T-helper 1 cell treated with Interleukin-12 subunit alpha and Interleukin-12 subunit beta and Interleukin-4 antibody, amounts not matched to agents 30 ng/mL and 1 ng/mL, for 36 hours (primary cell): ENCODE measurements around the gene LCP2. TPM values are rescaled to one million over a fixed set of nuclear protein-coding genes. Genes with fewer than 3 reads are reported as not detected.

Source experiments
- intact Hi-C: fragments of 100-400 bp; cut with micrococcal nuclease; formaldehyde crosslinking; loops from one replicate; pipeline ENCODE4 v1.15.1; 2024
- total RNA-seq: library from RNA; stranded (reverse); gene quantifications from 2 replicates; pipeline ENCODE4 v1.2.3, GENCODE V29; 2022

The LCP2 gene
- total RNA-seq, 1 donor from 2014 or later = 467 TPM

- intact Hi-C loops = loop anchor here (1.0 to 10.0 kb wide), 12 partner anchors 8 to 1896 kb away; partner anchors contain the start of genes DOCK2, LCP2, NPM1 and SPDL1
Observed at GRCh38 chr5:170278611-170279458, 18.7 kb downstream of the LCP2 start.

- intact Hi-C loops = loop anchor here (1.0 to 10.0 kb wide), 11 partner anchors 10 to 1897 kb away; partner anchors contain the start of genes DOCK2, LCP2, NPM1 and SPDL1
Observed at GRCh38 chr5:170277867-170278281, 19.7 kb downstream of the LCP2 start.

- intact Hi-C loops = loop anchor here (5.0 to 10.0 kb wide), 6 partner anchors 116 to 1899 kb away; partner anchors contain the start of genes DOCK2, NPM1 and SPDL1
Observed at GRCh38 chr5:170276140-170276539, 21.4 kb downstream of the LCP2 start.

DNA sequence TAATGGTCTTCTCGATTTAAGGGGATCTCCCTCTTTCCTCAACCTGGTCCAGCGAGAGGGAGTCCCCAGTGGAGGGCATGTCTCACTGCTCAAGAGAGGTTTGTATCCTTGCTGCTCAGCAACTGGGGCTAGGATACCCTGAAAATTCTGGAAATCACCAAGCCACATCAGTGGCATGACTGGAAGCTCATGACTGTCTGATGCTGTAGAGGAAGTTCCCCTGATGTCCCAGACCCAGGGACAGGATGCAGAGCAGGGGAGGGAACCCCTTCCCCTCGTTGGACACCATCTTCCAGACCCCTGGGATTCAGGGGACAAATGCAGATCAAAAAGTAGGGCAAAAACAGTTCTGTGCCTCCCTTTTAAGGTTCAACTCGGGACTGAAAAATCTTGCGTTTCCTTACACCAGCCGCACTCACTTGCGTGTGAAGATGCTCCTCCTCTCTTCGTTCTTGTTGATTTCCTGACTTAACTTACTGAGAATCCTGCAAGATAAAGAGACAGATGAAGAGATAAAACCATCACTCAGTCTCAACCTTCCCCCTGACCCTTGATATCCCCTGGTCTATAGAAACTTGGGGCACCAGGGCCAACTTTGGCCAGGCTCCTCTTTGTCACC lies 22.1 kb downstream of the LCP2 start:
- intact Hi-C loops = loop anchor here (2.0 to 10.0 kb wide), 7 partner anchors 117 to 1899 kb away; partner anchors contain the start of genes DOCK2, NPM1 and SPDL1

- intact Hi-C loops = loop anchor here (1.0 to 10.0 kb wide), 7 partner anchors 12 to 1901 kb away; partner anchors contain the start of genes LCP2 and SPDL1
Observed at GRCh38 chr5:170273968-170274710, 23.4 kb downstream of the LCP2 start.

- intact Hi-C loops = loop anchor here (10.0 kb wide), 2 partner anchors 686 to 1904 kb away; partner anchors contain the start of gene SPDL1
Observed at GRCh38 chr5:170270293-170271069, 27.1 kb downstream of the LCP2 start.

GRCh38 chr5:170269579-170269978 lies 28.0 kb downstream of the LCP2 start:
- intact Hi-C loops = no loop called here

DNA sequence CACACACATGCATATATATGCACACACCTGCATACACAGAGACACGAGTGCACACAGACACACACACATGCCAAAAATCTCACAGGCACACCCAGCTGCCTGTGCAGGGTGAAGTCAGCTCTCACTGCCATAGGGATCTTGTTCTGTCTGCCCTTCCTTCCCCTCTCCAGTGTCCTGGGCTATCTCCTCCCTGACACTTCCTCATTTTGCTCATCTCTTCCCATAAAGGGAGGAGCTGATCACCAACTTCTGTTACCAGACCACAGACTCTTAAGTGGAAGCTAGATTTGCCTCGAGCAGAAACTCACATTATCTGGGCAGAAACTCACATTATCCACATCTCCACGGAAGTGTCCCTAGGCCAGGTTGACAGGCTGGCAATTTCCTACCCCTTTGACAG lies 28.7 kb downstream of the LCP2 start:
- intact Hi-C loops = loop anchor here (1.0 kb wide), 3 partner anchors 9 to 34 kb away; partner anchors contain the start of gene LCP2

GRCh38 chr5:170268153-170268689 lies 29.4 kb downstream of the LCP2 start:
- intact Hi-C loops = loop anchor here (1.0 kb wide), 3 partner anchors 10 to 35 kb away; partner anchors contain the start of gene LCP2

- intact Hi-C loops = loop anchor here (1.0 kb wide), 5 partner anchors 11 to 72 kb away; partner anchors contain the start of gene LCP2
Observed at GRCh38 chr5:170267431-170268152, 30.0 kb downstream of the LCP2 start.

DNA sequence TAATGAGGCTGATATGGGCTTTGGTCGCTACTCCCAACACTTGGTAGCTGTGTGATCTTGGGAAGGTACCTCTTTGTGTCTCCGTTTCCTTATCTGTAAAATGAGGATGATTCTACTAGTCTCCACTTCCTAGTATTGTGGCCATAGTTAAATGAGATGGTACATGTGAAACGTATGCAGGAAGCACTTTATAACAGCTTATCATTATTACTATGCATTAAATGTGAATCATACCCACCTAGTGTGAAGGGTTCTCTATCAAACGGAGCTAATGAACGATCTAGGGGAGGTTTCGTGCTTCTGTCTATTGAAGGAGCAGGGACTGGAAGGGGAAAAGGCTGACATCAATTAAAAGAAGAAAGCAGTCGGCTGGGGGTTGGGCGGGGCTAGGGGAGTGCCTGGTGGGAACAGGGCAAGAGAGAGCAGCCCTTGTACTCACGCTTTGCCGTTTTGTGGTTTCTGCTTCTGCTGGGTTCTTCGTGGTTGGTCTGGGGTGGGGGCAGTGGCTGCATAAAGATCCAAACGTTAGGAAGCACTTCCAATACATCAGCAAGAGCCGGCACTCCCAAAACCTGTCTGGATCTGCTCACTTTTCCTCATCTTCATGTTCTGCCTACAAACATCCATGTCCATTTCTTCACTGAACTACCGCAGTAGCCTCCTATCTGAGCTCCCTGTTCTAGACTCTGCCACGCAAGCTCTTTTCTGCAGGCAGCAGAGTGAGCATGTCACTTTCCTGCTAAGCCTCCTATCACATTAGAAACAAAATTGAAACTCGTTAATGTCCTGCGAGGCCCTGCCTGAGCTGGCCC lies 30.8 kb downstream of the LCP2 start:
- intact Hi-C loops = loop anchor here (1.0 kb wide), 5 partner anchors 8 to 73 kb away; no protein-coding TSS in a partner anchor

- intact Hi-C loops = no loop called here
Observed at GRCh38 chr5:170265522-170265921, 32.1 kb downstream of the LCP2 start.

- intact Hi-C loops = no loop called here
Observed at GRCh38 chr5:170263906-170264305, 33.7 kb downstream of the LCP2 start.

DNA sequence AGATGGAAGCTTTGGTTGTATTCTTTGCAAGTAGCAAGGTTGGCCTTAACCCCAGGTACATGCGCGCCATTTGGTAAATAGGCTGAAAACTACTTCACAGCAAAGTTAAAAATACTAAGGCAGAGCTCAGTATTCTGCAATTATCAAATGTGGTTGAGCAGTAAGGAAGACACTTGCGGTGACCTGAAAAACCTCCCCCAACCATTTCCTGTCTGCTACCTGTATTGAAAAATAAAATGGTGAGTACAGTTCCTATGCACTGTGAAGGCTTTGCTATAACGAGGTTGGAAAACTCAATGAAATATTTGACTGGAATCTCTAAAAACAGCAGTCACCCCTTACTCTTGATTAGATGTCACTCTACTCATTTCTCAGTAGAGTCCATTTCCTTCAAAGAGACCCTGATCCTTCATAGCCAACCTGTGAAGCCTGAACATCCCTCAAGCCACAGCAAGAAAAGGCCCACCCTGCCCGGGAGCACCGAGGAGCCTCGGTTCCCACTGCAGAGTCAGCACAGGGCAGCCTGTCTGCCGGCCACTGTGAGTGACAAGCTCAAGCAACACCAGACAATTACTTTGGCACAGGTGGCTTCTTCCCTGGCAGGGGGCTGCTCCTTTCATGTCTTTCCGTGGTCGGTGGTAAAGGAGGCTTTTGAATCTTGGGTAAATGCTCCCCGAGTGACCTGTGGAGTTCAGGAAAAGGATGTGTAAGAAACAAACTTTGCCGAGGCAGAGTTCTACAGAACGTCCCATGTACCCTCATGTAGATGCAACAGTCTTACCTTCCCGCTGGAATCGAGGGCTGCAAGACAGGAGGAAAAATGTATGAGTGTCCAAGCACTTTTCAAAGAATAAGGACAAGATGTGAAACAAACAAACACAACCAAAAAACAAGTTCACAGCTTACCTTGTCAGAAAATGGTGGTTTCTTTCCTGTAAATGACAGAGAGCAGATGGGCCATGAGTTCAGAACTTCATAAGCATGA lies 35.2 kb downstream of the LCP2 start:
- intact Hi-C loops = loop anchor here (1.0 kb wide), 4 partner anchors 8 to 69 kb away; partner anchors contain the start of gene LCP2

DNA sequence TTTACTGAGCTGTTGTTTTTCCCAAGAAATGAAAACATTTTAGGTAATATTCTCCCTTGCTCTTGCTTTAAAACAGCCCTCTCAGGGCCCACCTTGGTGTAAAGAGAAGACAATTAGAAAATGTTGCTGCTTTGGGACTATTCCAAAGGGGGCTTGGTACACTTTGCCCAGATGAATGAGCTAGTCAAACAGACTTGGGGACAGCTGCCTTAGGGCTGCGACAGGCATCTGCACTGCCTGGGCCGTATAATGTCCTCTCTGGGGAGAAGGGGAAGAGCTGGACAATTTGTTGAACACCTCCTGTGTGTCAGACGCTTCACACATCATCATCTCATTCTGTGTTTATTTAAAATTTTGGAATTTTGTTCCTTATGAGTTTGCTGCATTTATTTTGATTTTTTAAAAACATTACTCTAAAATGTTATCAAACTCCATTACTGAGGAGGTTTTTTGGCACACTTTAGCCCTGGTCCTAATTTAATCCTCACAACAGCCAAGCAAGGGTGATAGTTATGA lies 36.0 kb downstream of the LCP2 start:
- intact Hi-C loops = loop anchor here (1.0 kb wide), 4 partner anchors 7 to 70 kb away; partner anchors contain the start of gene LCP2

DNA sequence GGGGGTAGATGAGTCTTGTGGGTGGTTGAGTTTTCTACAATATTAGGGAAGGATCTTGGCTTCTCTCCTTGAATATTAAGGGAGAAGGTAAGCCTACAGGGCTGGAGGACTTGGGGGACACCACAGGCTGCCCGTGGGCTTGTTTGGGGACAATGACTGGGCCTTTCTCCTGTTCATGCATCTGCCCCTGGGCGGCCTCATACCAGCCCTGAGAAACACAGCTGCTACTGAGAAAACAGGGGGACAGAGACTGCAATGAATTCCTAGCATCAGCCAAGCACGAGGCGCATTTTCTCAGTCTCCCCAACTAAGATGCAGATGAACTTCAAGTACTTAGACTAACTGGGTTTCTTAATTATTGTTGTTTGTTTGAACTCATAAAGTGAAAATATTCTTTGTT lies 40.2 kb downstream of the LCP2 start:
- intact Hi-C loops = no loop called here

- intact Hi-C loops = no loop called here
Observed at GRCh38 chr5:170256571-170256970, 41.0 kb downstream of the LCP2 start.
